Activated naive CD8-positive, alpha-beta T cell (primary cell): ENCODE results near the gene ADAM10.

Source experiments
- H3K27ac Mint-ChIP-seq: one replicate; pipeline ENCODE4 v1.8.0; 2021; ENCODE audit warnings: mixed read lengths
- H3K27me3 Mint-ChIP-seq: one replicate; pipeline ENCODE4 v1.8.0; 2021; ENCODE audit warnings: mixed read lengths
- H3K36me3 Mint-ChIP-seq: one replicate; pipeline ENCODE4 v1.8.0; 2021; ENCODE audit warnings: mixed read lengths
- H3K4me1 Mint-ChIP-seq: one replicate; pipeline ENCODE4 v1.8.0; 2021; ENCODE audit warnings: low read depth, mixed read lengths
- H3K4me3 Mint-ChIP-seq: one replicate; pipeline ENCODE4 v1.8.0; 2021; ENCODE audit warnings: mild to moderate bottlenecking, mixed read lengths
- H3K9me3 Mint-ChIP-seq: one replicate; pipeline ENCODE4 v1.8.0; 2021; ENCODE audit warnings: low read depth, mixed read lengths

The ADAM10 gene

DNA sequence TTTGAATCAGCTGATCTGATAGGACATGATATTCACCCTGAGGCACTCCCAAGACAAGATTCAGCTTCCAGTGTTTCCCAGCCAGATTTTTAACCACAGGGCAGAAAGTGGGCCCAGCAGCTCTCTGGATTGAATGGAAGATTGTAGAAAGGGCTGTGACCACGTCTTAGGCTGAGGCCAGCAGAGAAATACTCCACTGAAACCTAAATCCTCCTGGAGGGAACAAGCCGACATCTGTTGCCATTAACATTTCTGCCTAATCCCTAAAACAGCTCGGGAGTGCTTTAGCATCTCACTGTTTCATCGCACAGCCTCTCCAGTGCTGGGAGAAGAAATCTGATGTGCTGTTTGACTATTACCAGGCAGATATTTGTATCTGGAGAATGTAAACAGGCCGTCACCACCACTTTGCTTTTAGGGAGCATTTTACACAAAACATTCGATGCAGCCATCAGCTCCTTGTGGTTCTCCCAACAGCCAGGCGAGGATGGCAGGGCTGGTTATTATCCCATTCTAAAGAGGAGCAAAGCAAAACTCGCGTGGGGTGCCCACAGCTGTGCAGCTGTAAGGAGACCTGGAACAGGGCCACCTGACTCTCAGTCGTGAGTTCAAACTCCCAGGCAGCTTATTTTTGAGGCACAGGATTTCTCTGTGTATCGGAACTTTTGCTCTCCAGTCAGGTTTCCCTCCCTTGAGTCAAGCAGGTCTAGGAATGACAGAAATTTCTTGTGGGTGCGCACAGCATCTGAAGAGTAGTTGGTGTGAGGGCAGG, 200.3 kb downstream of the ADAM10 start:
- peaks cover 37% of the 10 kb centered on the region for H3K4me1 Mint-ChIP-seq
- H3K27ac Mint-ChIP-seq, result no peak overlapping the region
- no peaks in the 10 kb centered on the region for H3K36me3 Mint-ChIP-seq
- no peak overlapping the region for H3K4me3 Mint-ChIP-seq
- no peaks in the 10 kb centered on the region for H3K9me3 Mint-ChIP-seq
- no peaks in the 10 kb centered on the region for H3K27me3 Mint-ChIP-seq

- Mint-ChIP-seq H3K9me3 (no peaks in the 10 kb centered on the region), H3K27me3 (no peaks in the 10 kb centered on the region), H3K27ac (no peak overlapping the region), H3K36me3 (no peaks in the 10 kb centered on the region), H3K4me3 (no peak overlapping the region), H3K4me1 (peaks cover 37% of the 10 kb centered on the region)
These were observed 201.0 kb downstream of the ADAM10 start for GRCh38 chr15:58548308-58549012.

DNA sequence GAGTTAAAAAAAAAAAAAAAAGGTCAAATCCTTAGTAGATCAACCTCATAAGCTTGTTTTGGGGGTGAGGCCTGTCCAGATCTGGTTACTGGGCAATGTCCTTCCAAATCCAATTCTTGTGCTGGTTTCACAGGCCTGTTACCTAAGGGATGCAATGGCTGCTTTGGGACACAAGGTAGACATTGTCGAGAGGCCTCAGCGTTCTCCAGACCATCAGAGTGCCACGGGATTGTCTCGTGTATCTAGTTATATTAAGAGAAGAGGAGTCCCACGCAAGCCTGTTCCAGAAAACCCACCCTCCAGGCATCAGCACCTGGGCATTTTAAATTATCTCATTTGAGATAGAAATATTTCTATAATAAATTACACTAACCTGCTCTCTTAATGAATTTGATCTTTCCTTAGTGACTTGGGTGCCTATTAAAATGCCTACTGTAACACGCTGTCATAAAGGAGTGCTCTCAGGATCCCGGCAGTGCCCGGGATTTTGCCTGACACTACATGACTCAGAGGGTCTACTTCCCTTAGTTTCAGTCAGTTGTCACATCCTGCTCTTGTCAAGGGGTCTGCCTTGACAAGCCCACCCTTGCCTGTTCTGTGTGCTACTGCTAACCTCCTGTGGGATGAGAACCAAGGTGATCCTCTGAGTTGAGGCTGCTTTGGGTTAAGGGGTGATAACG, 201.7 kb downstream of the ADAM10 start:
- Mint-ChIP-seq H3K27ac (no peak overlapping the region), H3K4me3 (no peak overlapping the region), H3K9me3 (no peaks in the 10 kb centered on the region), H3K36me3 (no peaks in the 10 kb centered on the region), H3K4me1 (peaks cover 37% of the 10 kb centered on the region), H3K27me3 (no peaks in the 10 kb centered on the region)

DNA sequence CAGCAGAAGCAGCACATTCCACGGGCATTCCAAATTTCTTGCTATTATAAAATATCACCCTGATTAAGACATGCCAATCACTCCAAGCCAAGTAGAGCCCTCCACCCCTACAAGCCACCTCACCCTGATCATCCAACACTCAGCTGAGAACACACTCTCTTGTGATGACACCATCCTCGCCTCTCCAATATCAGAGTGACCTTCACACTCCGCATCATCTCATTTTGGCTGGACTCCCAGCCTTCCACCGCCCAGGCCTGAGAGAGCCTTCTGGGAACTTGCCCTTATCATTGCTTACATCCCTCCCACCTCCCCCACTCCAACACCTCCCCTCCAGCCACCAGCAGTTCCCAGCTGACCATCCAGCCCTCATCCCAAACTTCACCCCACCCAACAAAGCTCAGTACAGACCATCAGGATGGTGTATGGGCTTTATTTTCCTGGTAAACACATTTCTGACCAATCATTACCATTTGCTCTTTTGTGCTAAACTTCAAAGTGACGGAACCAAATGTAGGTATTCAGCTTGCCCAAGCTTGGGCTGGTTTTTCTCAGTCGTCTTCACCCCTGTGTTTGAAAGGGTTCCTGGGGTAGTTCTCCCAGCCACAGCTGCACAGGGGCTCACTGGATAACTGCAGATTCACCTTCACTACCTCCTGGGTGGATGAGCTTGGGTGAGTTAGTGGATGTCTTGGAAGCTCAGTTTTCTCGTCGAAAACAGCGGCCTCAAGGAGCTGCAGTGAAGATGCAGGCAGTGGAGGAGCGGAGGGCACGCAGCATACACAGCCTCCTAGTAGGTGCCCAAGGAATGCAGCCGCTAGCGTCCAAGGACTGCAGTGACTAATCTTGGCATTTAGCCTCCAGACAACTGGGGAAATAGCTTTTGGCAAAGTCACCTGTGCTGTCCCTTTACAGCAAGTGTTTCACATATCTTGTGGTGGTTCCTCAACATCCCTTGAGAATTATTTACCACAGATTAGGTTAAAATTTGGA, 202.6 kb downstream of the ADAM10 start:
- Mint-ChIP-seq H3K27me3 (no peaks in the 10 kb centered on the region), H3K36me3 (no peaks in the 10 kb centered on the region), H3K27ac (no peak overlapping the region), H3K4me3 (no peak overlapping the region), H3K4me1 (peaks cover 35% of the 10 kb centered on the region), H3K9me3 (no peaks in the 10 kb centered on the region)

DNA sequence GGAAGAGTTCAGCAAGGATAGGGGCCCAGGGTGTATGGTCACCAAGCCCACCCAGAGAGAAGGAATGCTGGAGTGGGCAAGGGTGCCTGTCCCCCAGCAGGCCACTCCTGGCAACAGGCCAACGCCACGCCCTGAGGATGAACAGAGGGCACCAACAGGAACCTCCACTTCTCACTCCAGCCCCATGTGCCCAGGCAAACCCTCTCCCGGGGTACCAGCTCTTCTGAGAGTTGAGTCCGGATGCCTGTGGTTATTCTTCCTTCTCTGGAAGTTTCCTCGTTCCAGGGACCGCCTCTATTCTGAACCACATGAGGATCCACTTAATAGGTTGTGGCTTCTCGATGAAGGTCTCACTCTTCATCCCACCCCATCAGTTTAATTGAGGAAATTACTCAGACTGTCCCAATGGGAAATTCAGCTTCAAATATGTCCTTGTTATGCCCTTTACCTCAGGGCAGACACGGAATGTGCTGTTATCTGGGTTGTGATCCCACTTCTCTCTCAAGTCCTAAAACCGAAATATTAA, 203.4 kb downstream of the ADAM10 start:
- Mint-ChIP-seq H3K27me3 (no peaks in the 10 kb centered on the region), H3K9me3 (no peaks in the 10 kb centered on the region), H3K36me3 (no peaks in the 10 kb centered on the region)

DNA sequence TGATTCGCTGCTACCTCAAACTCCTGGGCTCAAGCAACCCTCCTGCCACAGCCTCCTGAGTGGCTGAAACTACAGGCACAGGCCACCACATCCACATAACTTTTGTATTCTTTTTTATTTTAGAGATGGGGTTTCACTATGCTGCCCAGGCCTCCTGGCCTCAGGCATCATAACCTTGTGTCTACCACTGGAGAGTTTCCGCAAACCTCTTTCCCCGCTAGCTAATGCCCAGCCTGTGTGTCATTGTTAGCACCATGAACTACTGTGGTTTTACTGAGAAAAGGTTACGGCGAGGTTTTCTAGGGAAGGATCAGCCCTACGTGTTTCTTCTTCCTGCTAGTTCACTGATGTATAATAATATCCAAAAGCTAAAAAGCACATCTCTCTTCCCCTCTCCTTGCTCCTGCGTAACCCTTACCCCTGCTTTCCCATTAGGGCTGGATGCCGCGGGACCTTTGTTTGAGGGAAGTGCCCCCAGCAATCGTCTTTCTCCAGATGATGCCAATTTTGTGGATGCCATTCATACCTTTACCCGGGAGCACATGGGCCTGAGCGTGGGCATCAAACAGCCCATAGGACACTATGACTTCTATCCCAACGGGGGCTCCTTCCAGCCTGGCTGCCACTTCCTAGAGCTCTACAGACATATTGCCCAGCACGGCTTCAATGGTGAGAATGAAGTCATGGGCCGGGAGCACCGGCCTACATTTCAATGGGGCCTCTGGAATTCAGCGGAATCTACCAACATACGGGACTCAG, 204.0 kb downstream of the ADAM10 start:
- H3K27ac Mint-ChIP-seq, result peak overlapping the region; percentile 83
- H3K4me1 Mint-ChIP-seq, result peaks cover 25% of the 10 kb centered on the region
- H3K9me3 Mint-ChIP-seq, result no peaks in the 10 kb centered on the region
- no peaks in the 10 kb centered on the region for H3K36me3 Mint-ChIP-seq
- H3K4me3 Mint-ChIP-seq, result no peak overlapping the region
- H3K27me3 Mint-ChIP-seq, result no peaks in the 10 kb centered on the region

More for the DNA sequence above, 203.4 kb downstream of the ADAM10 start:
- H3K27ac Mint-ChIP-seq, result peak overlapping the region; percentile 83
- H3K4me1 Mint-ChIP-seq, result peaks cover 27% of the 10 kb centered on the region
- H3K4me3 Mint-ChIP-seq, result no peak overlapping the region

GRCh38 chr15:58544756-58545155, 204.8 kb downstream of the ADAM10 start:
- Mint-ChIP-seq H3K4me3 (no peak overlapping the region), H3K4me1 (peaks cover 22% of the 10 kb centered on the region), H3K36me3 (no peaks in the 10 kb centered on the region), H3K27me3 (no peaks in the 10 kb centered on the region), H3K27ac (no peak overlapping the region), H3K9me3 (no peaks in the 10 kb centered on the region)

GRCh38 chr15:58543664-58544335, 205.7 kb downstream of the ADAM10 start:
- Mint-ChIP-seq H3K4me1 (peaks cover 22% of the 10 kb centered on the region), H3K36me3 (no peaks in the 10 kb centered on the region), H3K27ac (no peak overlapping the region)

GRCh38 chr15:58541410-58542087, 208.0 kb downstream of the ADAM10 start:
- Mint-ChIP-seq H3K27me3 (no peaks in the 10 kb centered on the region), H3K36me3 (no peaks in the 10 kb centered on the region), H3K4me3 (no peak overlapping the region), H3K27ac (no peak overlapping the region), H3K9me3 (no peaks in the 10 kb centered on the region), H3K4me1 (peaks cover 18% of the 10 kb centered on the region)

More at GRCh38 chr15:58543664-58544335, 205.7 kb downstream of the ADAM10 start:
- H3K4me3 Mint-ChIP-seq, result no peak overlapping the region
- no peaks in the 10 kb centered on the region for H3K9me3 Mint-ChIP-seq
- no peaks in the 10 kb centered on the region for H3K27me3 Mint-ChIP-seq

DNA sequence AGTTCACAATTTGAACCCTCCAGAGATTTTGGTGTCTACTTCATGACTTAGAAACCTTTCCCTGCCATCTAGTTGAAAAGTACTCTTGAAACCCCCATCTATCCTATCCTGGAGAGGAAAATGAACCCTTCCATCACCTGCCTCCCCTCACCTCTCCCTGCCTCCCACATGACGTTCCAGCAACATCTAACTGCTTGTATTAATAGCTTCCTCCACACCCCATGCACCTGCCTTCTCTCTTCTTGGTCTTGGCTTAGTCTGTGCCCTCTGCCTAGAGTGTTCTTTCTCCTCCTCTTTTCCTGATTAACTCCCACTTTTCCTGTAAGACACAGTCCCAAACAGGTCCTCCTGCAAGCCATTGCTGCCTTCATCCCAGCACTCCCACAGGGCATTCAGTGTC, 210.0 kb downstream of the ADAM10 start:
- H3K4me1 Mint-ChIP-seq, result peaks cover under 1% of the 10 kb centered on the region
- no peaks in the 10 kb centered on the region for H3K27me3 Mint-ChIP-seq
- H3K27ac Mint-ChIP-seq, result no peak overlapping the region
- no peak overlapping the region for H3K4me3 Mint-ChIP-seq
- H3K36me3 Mint-ChIP-seq, result no peaks in the 10 kb centered on the region
- no peaks in the 10 kb centered on the region for H3K9me3 Mint-ChIP-seq

- H3K9me3 Mint-ChIP-seq, result no peaks in the 10 kb centered on the region
- H3K4me1 Mint-ChIP-seq, result no peaks in the 10 kb centered on the region
- H3K27me3 Mint-ChIP-seq, result no peaks in the 10 kb centered on the region
- H3K36me3 Mint-ChIP-seq, result no peaks in the 10 kb centered on the region
- no peak overlapping the region for H3K4me3 Mint-ChIP-seq
- H3K27ac Mint-ChIP-seq, result no peak overlapping the region
These were observed 210.6 kb downstream of the ADAM10 start for GRCh38 chr15:58538901-58539300.
